Measurements from ENCODE around the gene MATN1. TPM values are rescaled to one million over a fixed set of nuclear protein-coding genes. Genes with fewer than 3 reads are reported as not detected.

The MATN1 gene
- total RNA-seq, 1 donor from 2014 or later, result 0.24 TPM

DNA sequence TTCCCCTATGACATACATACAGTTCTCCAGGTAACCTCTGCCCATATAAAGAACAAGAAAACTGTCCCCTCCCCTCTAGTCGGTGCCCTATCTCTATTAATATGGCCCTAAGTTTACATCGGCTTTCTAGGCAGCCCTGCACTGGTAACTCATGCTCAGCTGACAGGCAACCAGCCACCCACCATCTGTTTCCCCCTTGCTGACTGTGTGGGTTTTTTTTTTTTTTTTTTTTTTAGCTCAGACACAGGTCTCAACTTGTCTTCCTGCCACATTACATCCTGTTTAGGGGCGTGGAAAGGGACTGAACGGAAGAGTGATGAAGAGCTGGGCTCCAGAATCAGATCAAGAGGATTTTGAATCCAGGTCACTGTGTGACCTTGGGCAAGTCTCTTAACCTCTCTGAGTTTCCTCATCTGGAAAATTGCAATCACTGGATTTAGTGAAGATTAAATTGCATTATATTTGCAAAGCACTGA, 20.2 kb upstream of the MATN1 start:
- no peaks in the 10 kb centered on the region for H3K9me3 Mint-ChIP-seq
- DNase-seq (ENCODE audit: extremely low spot score, unreplicated experiment), result no peak
- no peak for TF ChIP-seq CTCF (conservative IDR thresholded peaks at IDR 0.05)
- H3K4me3 Mint-ChIP-seq, result no peak overlapping the region
- no peak overlapping the region for H3K27ac Mint-ChIP-seq
- no peaks in the 10 kb centered on the region for H3K36me3 Mint-ChIP-seq
- H3K27me3 Mint-ChIP-seq, result no peaks in the 10 kb centered on the region
- peaks cover 24% of the 10 kb centered on the region for H3K4me1 Mint-ChIP-seq (ENCODE audit: unreplicated experiment)

DNA sequence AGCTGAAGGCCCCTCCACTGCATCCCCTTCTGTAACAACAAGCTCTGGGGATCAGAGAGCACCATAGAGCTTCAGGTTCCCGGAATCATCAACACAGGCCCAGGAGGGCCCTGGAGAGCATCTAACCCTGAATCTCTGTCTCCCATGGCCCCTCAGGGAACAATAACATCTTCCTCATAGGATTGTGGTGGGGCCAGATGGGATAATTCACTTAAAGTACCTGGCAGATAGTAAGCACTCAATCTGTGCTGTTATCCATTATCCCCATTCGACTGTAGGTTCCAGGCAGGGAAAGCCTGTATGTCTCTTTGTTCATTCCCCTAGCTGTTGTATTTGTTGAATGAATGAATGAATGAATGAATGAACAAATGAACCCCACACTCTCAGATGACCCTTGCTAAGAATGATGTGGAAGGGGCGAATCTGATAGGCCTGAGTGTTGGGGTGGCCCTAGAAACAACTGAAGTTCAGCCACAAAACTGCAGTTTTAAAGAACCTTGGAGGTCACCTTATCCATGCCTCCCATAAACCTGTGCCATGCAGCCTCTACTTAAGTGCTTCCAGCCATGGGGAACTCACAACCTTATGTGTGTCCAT, 19.7 kb upstream of the MATN1 start:
- H3K4me1 Mint-ChIP-seq (ENCODE audit: unreplicated experiment), result peaks cover 18% of the 10 kb centered on the region
- no peaks in the 10 kb centered on the region for H3K9me3 Mint-ChIP-seq
- H3K4me3 Mint-ChIP-seq, result no peak overlapping the region
- no peak overlapping the region for H3K27ac Mint-ChIP-seq
- no peak for TF ChIP-seq CTCF (conservative IDR thresholded peaks at IDR 0.05)
- no peaks in the 10 kb centered on the region for H3K36me3 Mint-ChIP-seq
- no peak for DNase-seq (ENCODE audit: extremely low spot score, unreplicated experiment)
- H3K27me3 Mint-ChIP-seq, result no peaks in the 10 kb centered on the region

DNA sequence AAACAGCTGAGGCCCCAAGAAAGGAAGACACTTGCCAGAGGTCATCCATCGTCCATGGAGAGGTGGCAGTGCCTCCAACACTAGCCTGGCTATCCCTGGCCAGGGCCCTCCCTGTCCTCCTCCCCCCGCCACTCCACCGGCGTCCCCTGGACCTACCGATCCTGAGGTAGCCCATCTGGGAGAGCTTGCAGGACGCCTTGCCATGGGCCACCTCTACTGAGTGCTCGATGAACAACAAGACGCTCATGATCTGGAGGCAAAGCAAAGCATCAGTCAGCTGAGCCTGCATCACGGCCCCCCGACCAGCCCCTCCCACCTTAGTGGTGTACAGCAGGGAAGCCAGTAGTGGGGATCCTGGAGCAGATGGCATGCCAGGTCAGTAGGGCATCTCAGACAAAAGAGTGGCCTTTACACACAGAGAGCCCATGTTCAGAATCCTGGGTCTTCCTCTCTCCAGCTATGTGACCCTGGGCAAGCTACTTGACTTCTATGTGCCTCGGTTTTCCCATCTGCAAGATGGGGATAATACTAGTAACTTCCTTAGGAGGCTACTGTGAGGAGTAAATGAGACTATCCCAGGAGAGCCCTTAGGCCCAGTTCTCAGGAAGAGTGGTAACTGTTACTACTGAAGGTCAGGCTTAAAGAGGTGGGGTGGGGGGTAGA, 19.0 kb upstream of the MATN1 start:
- no peak overlapping the region for H3K27ac Mint-ChIP-seq
- TF ChIP-seq CTCF (conservative IDR thresholded peaks at IDR 0.05), result no peak
- no peak overlapping the region for H3K4me3 Mint-ChIP-seq
- no peaks in the 10 kb centered on the region for H3K27me3 Mint-ChIP-seq
- DNase-seq (ENCODE audit: extremely low spot score, unreplicated experiment), result no peak
- no peaks in the 10 kb centered on the region for H3K9me3 Mint-ChIP-seq
- H3K4me1 Mint-ChIP-seq (ENCODE audit: unreplicated experiment), result peaks cover 12% of the 10 kb centered on the region
- H3K36me3 Mint-ChIP-seq, result no peaks in the 10 kb centered on the region

DNA sequence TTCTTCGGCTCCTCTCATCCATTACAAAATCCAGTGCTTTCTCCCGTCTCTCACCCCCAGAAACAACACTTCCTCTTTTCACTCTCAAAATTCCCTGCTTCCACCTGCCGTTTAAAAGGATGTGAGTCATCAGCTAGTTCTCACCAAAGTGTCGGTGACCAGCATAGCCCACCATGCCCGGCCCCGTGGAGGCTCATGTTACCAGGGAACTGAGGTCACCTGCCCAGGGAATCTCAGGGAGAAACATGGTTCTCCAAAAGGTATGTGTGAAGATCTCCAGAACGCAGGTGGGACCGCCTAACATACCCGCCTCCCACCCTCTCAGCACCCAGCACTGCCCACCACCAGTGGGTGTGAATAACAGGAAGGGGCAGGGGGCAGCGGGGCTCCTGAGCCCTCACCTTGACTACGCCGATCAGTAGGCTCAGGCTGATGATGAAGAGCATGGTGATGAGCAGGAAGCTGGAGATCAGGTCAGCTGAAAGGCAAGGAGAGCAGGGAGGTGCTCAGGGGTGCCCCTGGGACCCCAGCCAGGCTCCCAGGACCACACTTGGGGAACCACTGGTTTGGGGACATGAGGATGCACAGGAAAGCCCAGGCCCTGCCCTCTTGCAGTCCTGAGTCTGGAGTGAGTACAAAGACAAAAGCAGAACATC, 18.0 kb upstream of the MATN1 start:
- Mint-ChIP-seq H3K27ac (no peak overlapping the region), H3K36me3 (no peaks in the 10 kb centered on the region), H3K4me3 (no peak overlapping the region), H3K27me3 (no peaks in the 10 kb centered on the region), H3K9me3 (no peaks in the 10 kb centered on the region), H3K4me1 (ENCODE audit: unreplicated experiment) (peaks cover 2% of the 10 kb centered on the region)
- no peak for TF ChIP-seq CTCF (conservative IDR thresholded peaks at IDR 0.05)
- DNase-seq (ENCODE audit: extremely low spot score, unreplicated experiment), result no peak

- no peaks in the 10 kb centered on the region for H3K27me3 Mint-ChIP-seq
- H3K4me1 Mint-ChIP-seq (ENCODE audit: unreplicated experiment), result no peaks in the 10 kb centered on the region
- no peaks in the 10 kb centered on the region for H3K36me3 Mint-ChIP-seq
- no peak for DNase-seq (ENCODE audit: extremely low spot score, unreplicated experiment)
- no peak for TF ChIP-seq CTCF (conservative IDR thresholded peaks at IDR 0.05)
- no peak overlapping the region for H3K27ac Mint-ChIP-seq
- H3K4me3 Mint-ChIP-seq, result no peak overlapping the region
- no peaks in the 10 kb centered on the region for H3K9me3 Mint-ChIP-seq
Measured at GRCh38 chr1:30740251-30741238, 17.2 kb upstream of the MATN1 start.

Data from type B pancreatic cell (in vitro differentiated cells).